ENCODE measurements around the gene CT55. TPM values are rescaled to one million over a fixed set of nuclear protein-coding genes. Genes with fewer than 3 reads are reported as not detected.
"Not testable (repeated sequence)": the region's sequence is repeated elsewhere in the genome, so short reads cannot be mapped to it uniquely, and the experiment has no call there.

CT55 gene
- total RNA-seq, 1 experiment from 2014 or later: not detected

DNA sequence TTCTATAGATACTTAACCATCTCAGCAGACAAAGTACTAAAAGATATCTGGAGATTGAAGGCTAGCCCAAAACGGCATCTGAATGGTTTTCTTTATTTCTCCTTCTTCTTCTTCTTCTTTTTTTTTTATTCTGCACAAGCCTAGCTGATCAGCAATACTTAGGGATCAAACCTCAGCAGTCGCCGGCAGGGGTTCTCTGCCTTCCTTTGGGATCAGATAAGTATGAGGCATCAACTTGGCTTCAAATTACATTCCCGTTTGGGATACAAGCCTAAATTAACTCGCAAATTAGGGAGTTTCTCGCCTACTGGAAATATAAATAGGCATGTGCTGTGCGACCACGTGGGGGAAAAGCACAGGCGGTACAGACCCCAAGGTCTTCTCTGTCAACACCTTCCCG lies 730 bp downstream of the CT55 start:
- TF ChIP-seq, protein P1, sequence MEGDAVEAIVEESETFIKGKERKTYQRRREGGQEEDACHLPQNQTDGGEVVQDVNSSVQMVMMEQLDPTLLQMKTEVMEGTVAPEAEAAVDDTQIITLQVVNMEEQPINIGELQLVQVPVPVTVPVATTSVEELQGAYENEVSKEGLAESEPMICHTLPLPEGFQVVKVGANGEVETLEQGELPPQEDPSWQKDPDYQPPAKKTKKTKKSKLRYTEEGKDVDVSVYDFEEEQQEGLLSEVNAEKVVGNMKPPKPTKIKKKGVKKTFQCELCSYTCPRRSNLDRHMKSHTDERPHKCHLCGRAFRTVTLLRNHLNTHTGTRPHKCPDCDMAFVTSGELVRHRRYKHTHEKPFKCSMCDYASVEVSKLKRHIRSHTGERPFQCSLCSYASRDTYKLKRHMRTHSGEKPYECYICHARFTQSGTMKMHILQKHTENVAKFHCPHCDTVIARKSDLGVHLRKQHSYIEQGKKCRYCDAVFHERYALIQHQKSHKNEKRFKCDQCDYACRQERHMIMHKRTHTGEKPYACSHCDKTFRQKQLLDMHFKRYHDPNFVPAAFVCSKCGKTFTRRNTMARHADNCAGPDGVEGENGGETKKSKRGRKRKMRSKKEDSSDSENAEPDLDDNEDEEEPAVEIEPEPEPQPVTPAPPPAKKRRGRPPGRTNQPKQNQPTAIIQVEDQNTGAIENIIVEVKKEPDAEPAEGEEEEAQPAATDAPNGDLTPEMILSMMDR (conservative IDR thresholded peaks at IDR 0.05; ENCODE audit: low read depth, low read length): no peak
- no peak for TF ChIP-seq EZH2 (IDR thresholded peaks at IDR 0.05; ENCODE audit: borderline replicate concordance, low read depth, low read length, poor library complexity, severe bottlenecking)
- no TSS peak for BruUV-seq (replicated peaks)
- DNase-seq (ENCODE audit: low spot score): no peak
- ChIA-PET POLR2A (ENCODE audit: low non-redundant PET) (interaction anchor here (0.6 kb wide), 1 partner anchor 695 kb away, joined by 3 read pairs; no protein-coding TSS in a partner anchor), CTCF (no interaction called here)
- Histone ChIP-seq H3K27me3 (replicated peaks; ENCODE audit: insufficient read depth, low read depth, low read length, poor library complexity) (no peaks in the 10 kb centered on the region), H3K4me3 (ENCODE audit: low read depth, low read length, poor library complexity, severe bottlenecking) (no peak overlapping the region), H3K27ac (ENCODE audit: low read depth, low read length, poor library complexity, severe bottlenecking) (no peak overlapping the region), H3K9me3 (ENCODE audit: low read depth, low read length, poor library complexity, severe bottlenecking) (no peaks in the 10 kb centered on the region), H3K36me3 (ENCODE audit: insufficient read depth, low read length, poor library complexity, severe bottlenecking) (no peaks in the 10 kb centered on the region), H3K4me1 (ENCODE audit: insufficient read depth, low read length, poor library complexity, severe bottlenecking) (no peaks in the 10 kb centered on the region)
- intact Hi-C loops (cut with micrococcal nuclease; ENCODE audit: unreplicated experiment): no loop called here

DNA sequence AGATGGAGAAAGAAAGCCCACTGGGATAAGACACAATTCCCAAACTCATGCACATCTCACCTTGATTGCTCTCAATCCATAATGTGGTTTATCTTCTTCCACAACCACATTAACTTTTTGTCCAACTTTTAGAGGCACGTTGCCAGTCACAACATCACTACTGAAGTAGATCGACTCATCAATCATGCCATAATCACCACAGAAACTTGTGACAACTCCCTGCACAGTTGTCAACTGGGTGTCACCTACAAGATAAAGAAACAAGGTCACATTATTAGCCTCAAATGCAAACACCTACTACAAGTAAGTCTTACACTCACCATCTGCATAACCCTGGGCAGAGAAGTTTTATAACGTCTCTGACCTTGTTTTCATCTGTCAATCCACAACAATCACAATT lies 1.7 kb downstream of the CT55 start:
- CTCF ChIA-PET; H3K4me1 ChIP-seq (ENCODE audit: insufficient read depth, low read length, poor library complexity, severe bottlenecking); H3K27ac ChIP-seq (ENCODE audit: low read depth, low read length, poor library complexity, severe bottlenecking); H3K27me3 ChIP-seq (replicated peaks; ENCODE audit: insufficient read depth, low read depth, low read length, poor library complexity); DNase-seq (ENCODE audit: low spot score); intact Hi-C loops (cut with micrococcal nuclease; ENCODE audit: unreplicated experiment); H3K4me3 ChIP-seq (ENCODE audit: low read depth, low read length, poor library complexity, severe bottlenecking); BruUV-seq (replicated peaks); H3K36me3 ChIP-seq (ENCODE audit: insufficient read depth, low read length, poor library complexity, severe bottlenecking); POLR2A ChIA-PET (ENCODE audit: low non-redundant PET); H3K9me3 ChIP-seq (ENCODE audit: low read depth, low read length, poor library complexity, severe bottlenecking): not testable (repeated sequence)

DNA sequence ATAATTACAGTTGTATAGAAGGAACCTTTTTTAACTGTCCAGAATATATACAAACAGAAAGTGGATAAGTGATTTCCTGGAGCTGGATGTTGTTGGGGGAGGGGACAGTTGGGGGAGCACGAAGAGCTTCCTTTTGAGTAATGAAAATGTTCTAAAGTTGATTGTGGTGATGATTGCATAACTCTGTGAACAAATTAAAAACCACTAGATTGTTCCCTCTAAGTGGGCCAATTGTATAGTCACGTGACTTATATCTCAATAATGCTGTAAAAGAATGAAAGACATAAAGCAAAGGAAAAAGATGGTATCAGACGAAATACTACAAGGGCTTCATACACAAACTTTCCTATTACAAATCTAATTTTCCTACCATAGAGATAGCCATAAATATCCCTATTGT lies 2.7 kb downstream of the CT55 start:
- no peaks in the 10 kb centered on the region for H3K36me3 ChIP-seq (ENCODE audit: insufficient read depth, low read length, poor library complexity, severe bottlenecking)
- TF ChIP-seq, protein P1 (conservative IDR thresholded peaks at IDR 0.05; ENCODE audit: low read depth, low read length): no peak
- no peak for TF ChIP-seq EZH2 (IDR thresholded peaks at IDR 0.05; ENCODE audit: borderline replicate concordance, low read depth, low read length, poor library complexity, severe bottlenecking)
- H3K27me3 ChIP-seq (replicated peaks; ENCODE audit: insufficient read depth, low read depth, low read length, poor library complexity): no peaks in the 10 kb centered on the region
- H3K9me3 ChIP-seq (ENCODE audit: low read depth, low read length, poor library complexity, severe bottlenecking): no peaks in the 10 kb centered on the region
- intact Hi-C loops (cut with micrococcal nuclease; ENCODE audit: unreplicated experiment): no loop called here
- no peak for DNase-seq (ENCODE audit: low spot score)
- ChIA-PET CTCF (no interaction called here), POLR2A (ENCODE audit: low non-redundant PET) (no interaction called here)
- H3K4me1 ChIP-seq (ENCODE audit: insufficient read depth, low read length, poor library complexity, severe bottlenecking): no peaks in the 10 kb centered on the region
- BruUV-seq (replicated peaks): no TSS peak
- H3K4me3 ChIP-seq (ENCODE audit: low read depth, low read length, poor library complexity, severe bottlenecking): no peak overlapping the region
- no peak overlapping the region for H3K27ac ChIP-seq (ENCODE audit: low read depth, low read length, poor library complexity, severe bottlenecking)

DNA sequence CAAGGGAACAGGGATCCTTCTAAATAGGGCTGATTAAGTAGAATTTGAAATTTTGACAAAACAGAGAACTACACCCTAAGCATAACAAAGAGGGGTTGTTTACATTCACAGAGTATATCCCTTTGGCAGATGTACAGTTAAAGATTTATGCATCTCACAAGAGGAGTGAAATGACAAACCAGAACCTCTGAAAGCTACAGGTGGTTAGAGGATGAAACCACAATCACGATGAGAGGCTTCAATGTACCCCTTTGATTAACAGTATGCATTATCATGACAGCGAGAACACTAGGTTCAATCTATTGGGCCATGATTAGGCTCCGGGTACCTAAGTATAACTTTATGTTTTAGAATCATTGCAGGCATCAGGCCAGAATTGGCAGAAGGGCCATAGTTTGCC lies 16.5 kb downstream of the CT55 start:
- intact Hi-C loops (cut with micrococcal nuclease; ENCODE audit: unreplicated experiment); H3K27ac ChIP-seq (ENCODE audit: low read depth, low read length, poor library complexity, severe bottlenecking); H3K4me1 ChIP-seq (ENCODE audit: insufficient read depth, low read length, poor library complexity, severe bottlenecking); BruUV-seq (replicated peaks); CTCF ChIA-PET; H3K4me3 ChIP-seq (ENCODE audit: low read depth, low read length, poor library complexity, severe bottlenecking); H3K36me3 ChIP-seq (ENCODE audit: insufficient read depth, low read length, poor library complexity, severe bottlenecking); H3K9me3 ChIP-seq (ENCODE audit: low read depth, low read length, poor library complexity, severe bottlenecking); H3K27me3 ChIP-seq (replicated peaks; ENCODE audit: insufficient read depth, low read depth, low read length, poor library complexity); POLR2A ChIA-PET (ENCODE audit: low non-redundant PET); DNase-seq (ENCODE audit: low spot score): not testable (repeated sequence)

DNA sequence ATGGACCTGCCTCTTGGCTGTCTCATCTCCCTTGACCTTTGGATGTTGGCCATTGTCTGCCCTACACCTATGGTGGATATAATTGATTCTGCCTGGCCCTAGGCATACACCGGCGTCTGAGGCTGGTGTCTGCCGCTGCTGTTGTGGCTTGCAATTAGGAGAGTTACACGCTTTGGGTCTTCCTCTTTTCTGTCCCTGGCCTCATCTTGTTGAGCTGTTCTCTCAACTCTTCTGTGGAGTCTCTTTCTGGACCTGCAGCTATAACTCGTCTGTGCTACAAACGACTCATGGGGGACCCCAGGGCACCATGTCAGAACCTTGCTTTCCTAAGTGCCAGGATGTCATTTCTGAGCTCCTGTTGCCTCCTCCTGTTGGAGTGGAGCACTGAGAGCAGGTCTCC lies 45.1 kb downstream of the CT55 start:
- CTCF ChIA-PET; POLR2A ChIA-PET (ENCODE audit: low non-redundant PET); BruUV-seq (replicated peaks): not testable (repeated sequence)

DNA sequence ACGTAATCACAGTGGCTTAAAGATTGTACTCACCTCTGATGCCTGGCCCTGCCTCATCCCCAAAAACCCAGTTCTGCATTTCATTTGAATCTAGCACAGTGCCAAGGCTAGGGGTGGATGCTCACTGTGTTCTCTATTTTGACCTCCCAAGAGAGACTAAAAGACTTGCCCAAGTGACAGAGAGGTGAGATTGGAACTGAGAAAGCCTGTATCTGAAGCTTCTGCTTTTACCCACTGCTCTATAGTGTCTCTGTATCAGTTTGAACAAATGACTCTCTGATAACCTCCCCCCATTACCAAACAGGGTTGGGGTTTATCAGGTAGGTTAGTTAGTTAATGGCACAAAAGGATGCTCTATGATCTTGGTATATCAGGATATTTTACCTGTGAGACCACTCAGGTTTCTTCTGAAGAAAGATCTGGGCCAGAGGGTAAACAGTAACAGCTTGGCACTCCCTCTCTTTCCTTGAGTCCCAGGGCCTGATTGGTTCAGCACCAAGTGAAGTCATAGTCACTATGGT lies 51.1 kb downstream of the CT55 start, which contains the start of gene ETDB:
ETDB (minus strand) TSS at position 471 of the 521 bp plus-strand sequence. CDS start 1,265 bp downstream, outside the sequence.
- CTCF ChIA-PET; DNase-seq (ENCODE audit: low spot score); H3K4me3 ChIP-seq (ENCODE audit: low read depth, low read length, poor library complexity, severe bottlenecking); POLR2A ChIA-PET (ENCODE audit: low non-redundant PET); H3K27me3 ChIP-seq (replicated peaks; ENCODE audit: insufficient read depth, low read depth, low read length, poor library complexity); H3K4me1 ChIP-seq (ENCODE audit: insufficient read depth, low read length, poor library complexity, severe bottlenecking); H3K36me3 ChIP-seq (ENCODE audit: insufficient read depth, low read length, poor library complexity, severe bottlenecking); H3K27ac ChIP-seq (ENCODE audit: low read depth, low read length, poor library complexity, severe bottlenecking); BruUV-seq (replicated peaks); H3K9me3 ChIP-seq (ENCODE audit: low read depth, low read length, poor library complexity, severe bottlenecking); intact Hi-C loops (cut with micrococcal nuclease; ENCODE audit: unreplicated experiment): not testable (repeated sequence)

More for the DNA sequence above, 45.1 kb downstream of the CT55 start:
- DNase-seq (ENCODE audit: low spot score); H3K27ac ChIP-seq (ENCODE audit: low read depth, low read length, poor library complexity, severe bottlenecking); H3K36me3 ChIP-seq (ENCODE audit: insufficient read depth, low read length, poor library complexity, severe bottlenecking); intact Hi-C loops (cut with micrococcal nuclease; ENCODE audit: unreplicated experiment); H3K9me3 ChIP-seq (ENCODE audit: low read depth, low read length, poor library complexity, severe bottlenecking); H3K27me3 ChIP-seq (replicated peaks; ENCODE audit: insufficient read depth, low read depth, low read length, poor library complexity); H3K4me1 ChIP-seq (ENCODE audit: insufficient read depth, low read length, poor library complexity, severe bottlenecking); H3K4me3 ChIP-seq (ENCODE audit: low read depth, low read length, poor library complexity, severe bottlenecking): not testable (repeated sequence)
